ENCODE results near the gene MRFAP1L1. TPM values are rescaled to one million over a fixed set of nuclear protein-coding genes. Genes with fewer than 3 reads are reported as not detected.

Gene MRFAP1L1
- polyA plus RNA-seq, 1 donor (not counting 4 experiments of a cell fraction or from before 2014, with no cell fraction given) = 77.9 TPM

GRCh38 chr4:6718932-6719610 is 9.4 kb upstream of the MRFAP1L1 start:
- DNase-seq (ENCODE audit: low read depth, low spot score) (no peak), FAIRE-seq (no peak)
- H3K4me1 ChIP-seq (ENCODE audit: control insufficient read depth, extremely low read depth, insufficient read depth, low read length) = peaks cover 13% of the 10 kb centered on the region
- no peaks in the 10 kb centered on the region for H3K36me3 ChIP-seq (ENCODE audit: control insufficient read depth in 2 of 2, extremely low read depth in 1 of 2, insufficient read depth in 2 of 2, low read length in 2 of 2)
- H3K27me3 ChIP-seq (ENCODE audit: control insufficient read depth, extremely low read depth, insufficient read depth, low read length) = no peaks in the 10 kb centered on the region
- H3K9ac ChIP-seq (ENCODE audit: control insufficient read depth, extremely low read depth, insufficient read depth, low read length) = no peak overlapping the region
- no peak overlapping the region for H3K4me2 ChIP-seq (ENCODE audit: control insufficient read depth, extremely low read depth, insufficient read depth, low read depth, low read length)
- H4K20me1 ChIP-seq (ENCODE audit: control insufficient read depth, extremely low read depth, insufficient read depth, low read length) = no peaks in the 10 kb centered on the region
- H3K79me2 ChIP-seq (ENCODE audit: control insufficient read depth, insufficient read depth, low read length) = peaks cover 22% of the 10 kb centered on the region
- no peak overlapping the region for H3K27ac ChIP-seq (ENCODE audit: control insufficient read depth, insufficient read depth, low read length)
- dilution Hi-C loops (cut with MboI; ENCODE audit: extremely low pct_ligation_motif_present, low sequenced_read_pairs) = no loop called here
- TF ChIP-seq CTCF (optimal IDR thresholded peaks at IDR 0.05 in 1 of 3, IDR thresholded peaks at IDR 0.05 in 1 of 3, conservative IDR thresholded peaks at IDR 0.05 in 1 of 3; ENCODE audit: extremely low read depth in 1 of 3, insufficient read depth in 2 of 3, low read length in 3 of 3) = no peak
- no peak for TF ChIP-seq EZH2 (IDR thresholded peaks at IDR 0.05; ENCODE audit: low read length)
- H3K9me3 ChIP-seq (ENCODE audit: control insufficient read depth, low read depth, low read length) = no peaks in the 10 kb centered on the region
- no peak overlapping the region for H2AFZ ChIP-seq (ENCODE audit: control insufficient read depth, low read length)
- no peaks in the 10 kb centered on the region for H3K9me1 ChIP-seq (ENCODE audit: control insufficient read depth, extremely low read depth, insufficient read depth, low read length)
- no peak overlapping the region for H3K4me3 ChIP-seq (ENCODE audit: control insufficient read depth in 2 of 3, extremely low read depth in 1 of 3, insufficient read depth in 2 of 3, low read depth in 1 of 3, low read length in 3 of 3)

- dilution Hi-C loops (cut with MboI; ENCODE audit: extremely low pct_ligation_motif_present, low sequenced_read_pairs) = no loop called here
- no peaks in the 10 kb centered on the region for H4K20me1 ChIP-seq (ENCODE audit: control insufficient read depth, extremely low read depth, insufficient read depth, low read length)
- H3K36me3 ChIP-seq (ENCODE audit: control insufficient read depth in 2 of 2, extremely low read depth in 1 of 2, insufficient read depth in 2 of 2, low read length in 2 of 2) = no peaks in the 10 kb centered on the region
- H3K4me3 ChIP-seq (ENCODE audit: control insufficient read depth in 2 of 3, extremely low read depth in 1 of 3, insufficient read depth in 2 of 3, low read depth in 1 of 3, low read length in 3 of 3) = peak overlapping the region; percentile 84 to 93 (median 91)
- TF ChIP-seq EZH2 (IDR thresholded peaks at IDR 0.05; ENCODE audit: low read length) (no peak), CTCF (optimal IDR thresholded peaks at IDR 0.05 in 1 of 3, IDR thresholded peaks at IDR 0.05 in 1 of 3, conservative IDR thresholded peaks at IDR 0.05 in 1 of 3; ENCODE audit: extremely low read depth in 1 of 3, insufficient read depth in 2 of 3, low read length in 3 of 3) (no peak)
- peak overlapping the region; percentile 82 for H3K4me2 ChIP-seq (ENCODE audit: control insufficient read depth, extremely low read depth, insufficient read depth, low read depth, low read length)
- H2AFZ ChIP-seq (ENCODE audit: control insufficient read depth, low read length) = no peak overlapping the region
- no peak for DNase-seq (ENCODE audit: low read depth, low spot score)
- no peaks in the 10 kb centered on the region for H3K9me1 ChIP-seq (ENCODE audit: control insufficient read depth, extremely low read depth, insufficient read depth, low read length)
- no peaks in the 10 kb centered on the region for H3K9me3 ChIP-seq (ENCODE audit: control insufficient read depth, low read depth, low read length)
- H3K9ac ChIP-seq (ENCODE audit: control insufficient read depth, extremely low read depth, insufficient read depth, low read length) = peak overlapping the region; percentile 82
- FAIRE-seq = no peak
- no peaks in the 10 kb centered on the region for H3K27me3 ChIP-seq (ENCODE audit: control insufficient read depth, extremely low read depth, insufficient read depth, low read length)
- peaks cover 22% of the 10 kb centered on the region for H3K79me2 ChIP-seq (ENCODE audit: control insufficient read depth, insufficient read depth, low read length)
- H3K27ac ChIP-seq (ENCODE audit: control insufficient read depth, insufficient read depth, low read length) = peak overlapping the region; percentile 67
- peaks cover 13% of the 10 kb centered on the region for H3K4me1 ChIP-seq (ENCODE audit: control insufficient read depth, extremely low read depth, insufficient read depth, low read length)
Observed at GRCh38 chr4:6716958-6717655, 7.4 kb upstream of the MRFAP1L1 start.

Measured in keratinocyte (primary cell).